SK-N-SH treated with all-trans-retinoic acid at 6 μM for 48 hours (cell line): ENCODE measurements around the gene PARVB.

ENCODE experiments used
- ATAC-seq: fragments of 200-7000 bp; cut with Tn5 transposase; 3 replicates; pipeline ENCODE4 v1.9.1; 2020; ENCODE audit warnings: mild to moderate bottlenecking, moderate library complexity
- ARNTL ChIP-seq: fragments of 450-650 bp; formaldehyde crosslinking; IDR thresholded peaks from 2 replicates; pipeline ENCODE4 v1.5.0; 2020; ENCODE audit warnings: low read depth, mild to moderate bottlenecking, moderate library complexity, borderline replicate concordance
- BACH2 ChIP-seq: fragments of 250-450 bp; sonication (Bioruptor Pico); IDR thresholded peaks from 2 replicates; pipeline ENCODE4 v1.9.0; 2021; ENCODE audit warnings: mild to moderate bottlenecking, borderline replicate concordance
- CREB5 ChIP-seq: fragments of 250-450 bp; sonication (Bioruptor Pico); IDR thresholded peaks from 2 replicates; pipeline ENCODE4 v1.5.1; 2020; ENCODE audit warnings: low read depth, mild to moderate bottlenecking, moderate library complexity
- CSDC2 ChIP-seq: fragments of 250-450 bp; sonication (Bioruptor Pico); IDR thresholded peaks from 2 replicates; pipeline ENCODE4 v1.5.0; 2020; ENCODE audit warnings: mild to moderate bottlenecking, moderate library complexity
- CSRNP3 ChIP-seq: fragments of 250-450 bp; sonication (Bioruptor Pico); IDR thresholded peaks from 2 replicates; pipeline ENCODE4 v1.5.1; 2021; ENCODE audit warnings: mild to moderate bottlenecking, moderate library complexity
- ESRRG ChIP-seq: fragments of 250-450 bp; sonication (Bioruptor Pico); IDR thresholded peaks from 2 replicates; pipeline ENCODE4 v1.6.1; 2021; ENCODE audit warnings: mild to moderate bottlenecking
- ISL1 ChIP-seq: fragments of 250-450 bp; sonication (Bioruptor Pico); IDR thresholded peaks from 2 replicates; pipeline ENCODE4 v2.1.2; 2022; ENCODE audit warnings: mild to moderate bottlenecking, moderate library complexity
- OSR1 ChIP-seq: fragments of 250-450 bp; sonication (Bioruptor Pico); IDR thresholded peaks from 2 replicates; pipeline ENCODE4 v1.8.0; 2022; ENCODE audit warnings: moderate library complexity, mild to moderate bottlenecking, inconsistent platforms
- PATZ1 ChIP-seq: fragments of 250-450 bp; sonication (Bioruptor Pico); IDR thresholded peaks from 2 replicates; pipeline ENCODE4 v1.8.0; 2020; ENCODE audit warnings: mild to moderate bottlenecking, moderate library complexity, borderline replicate concordance
- PPARA ChIP-seq: fragments of 250-450 bp; sonication (Bioruptor Pico); IDR thresholded peaks from 2 replicates; pipeline ENCODE4 v1.5.0; 2020; ENCODE audit warnings: mild to moderate bottlenecking, borderline replicate concordance
- RARB ChIP-seq: fragments of 250-450 bp; sonication (Bioruptor Pico); IDR thresholded peaks from 2 replicates; pipeline ENCODE4 v1.8.0; 2021; ENCODE audit warnings: mild to moderate bottlenecking, moderate library complexity
- SNAI2 ChIP-seq: fragments of 250-450 bp; sonication (Bioruptor Pico); IDR thresholded peaks from 2 replicates; pipeline ENCODE4 v1.5.0; 2020; ENCODE audit warnings: mild to moderate bottlenecking, moderate library complexity
- TOX ChIP-seq: fragments of 250-450 bp; sonication (Bioruptor Pico); IDR thresholded peaks from 2 replicates; pipeline ENCODE4 v1.8.0; 2021; ENCODE audit warnings: mild to moderate bottlenecking, moderate library complexity, borderline replicate concordance
- ZC3H10 ChIP-seq: fragments of 250-450 bp; sonication (Bioruptor Pico); IDR thresholded peaks from 2 replicates; pipeline ENCODE4 v1.5.1; 2021; ENCODE audit warnings: mild to moderate bottlenecking, moderate library complexity
- ZFP3 ChIP-seq: fragments of 250-450 bp; sonication (Bioruptor Pico); IDR thresholded peaks from 2 replicates; pipeline ENCODE4 v1.5.0; 2020; ENCODE audit warnings: mild to moderate bottlenecking, moderate library complexity
- ZFP30 ChIP-seq: fragments of 450-650 bp; formaldehyde crosslinking; IDR thresholded peaks from 2 replicates; pipeline ENCODE4 v1.5.0; 2022; ENCODE audit warnings: mild to moderate bottlenecking, moderate library complexity
- ZNF565 ChIP-seq: fragments of 450-650 bp; formaldehyde crosslinking; conservative IDR thresholded peaks from 2 replicates; pipeline ENCODE4 v1.5.0; 2020; ENCODE audit warnings: low read depth, mild to moderate bottlenecking, moderate library complexity
- ZNF70 ChIP-seq: fragments of 450-650 bp; formaldehyde crosslinking; IDR thresholded peaks from 2 replicates; pipeline ENCODE4 v1.5.0; 2020; ENCODE audit warnings: mild to moderate bottlenecking, moderate library complexity
- ZNF8 ChIP-seq: fragments of 450-650 bp; formaldehyde crosslinking; IDR thresholded peaks from 2 replicates; pipeline ENCODE4 v1.5.0; 2020; ENCODE audit warnings: mild to moderate bottlenecking, moderate library complexity

PARVB gene

GRCh38 chr22:44074337-44074984, 50.4 kb downstream of the PARVB start (continued):
- no peak for TF ChIP-seq CREB5
- no peak for TF ChIP-seq CSRNP3 (CRISPR knock-in tag)
- no peak for TF ChIP-seq TOX
- no peak for TF ChIP-seq PATZ1
- no peak for TF ChIP-seq SNAI2 (CRISPR knock-in tag)
- TF ChIP-seq OSR1: no peak
- TF ChIP-seq, all 23 proteins: peak for 0

DNA sequence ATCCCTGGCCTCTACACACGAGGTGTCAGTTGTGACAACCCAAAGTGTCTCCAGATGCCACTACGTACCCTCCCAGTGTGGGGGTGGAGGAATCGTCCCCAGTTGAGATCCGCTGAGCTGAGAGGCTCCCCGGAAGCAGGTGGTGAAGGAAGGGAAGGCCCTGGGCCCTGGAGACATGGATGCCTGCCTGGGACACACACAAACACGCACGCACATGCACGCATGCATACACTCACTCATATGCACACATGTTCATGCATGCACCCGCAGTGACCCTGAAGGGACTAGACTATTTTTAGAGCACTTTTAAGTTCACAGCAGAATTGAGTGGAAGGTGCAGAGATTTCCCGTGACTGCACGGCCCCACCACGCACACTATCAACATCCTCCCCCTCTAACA, 50.9 kb downstream of the PARVB start:
- no peak for ATAC-seq
- TF ChIP-seq ZNF70: no peak
- no peak for TF ChIP-seq PPARA (CRISPR knock-in tag)
- TF ChIP-seq CSRNP3 (CRISPR knock-in tag): no peak
- TF ChIP-seq ZNF565 (CRISPR knock-in tag): no peak
- no peak for TF ChIP-seq ZFP30 (CRISPR knock-in tag)
- TF ChIP-seq ISL1 (CRISPR knock-in tag): no peak
- no peak for TF ChIP-seq CSDC2
- TF ChIP-seq CREB5: no peak
- TF ChIP-seq ARNTL (CRISPR knock-in tag): no peak
- no peak for TF ChIP-seq ZC3H10 (CRISPR knock-in tag)
- TF ChIP-seq RARB: no peak
- TF ChIP-seq ZNF8: no peak
- no peak for TF ChIP-seq BACH2 (CRISPR knock-in tag)
- TF ChIP-seq ESRRG: no peak
- TF ChIP-seq ZFP3 (CRISPR knock-in tag): no peak
- no peak for TF ChIP-seq SNAI2 (CRISPR knock-in tag)

- TF ChIP-seq SNAI2 (CRISPR knock-in tag) (no peak), ZFP30 (CRISPR knock-in tag) (no peak), ZC3H10 (CRISPR knock-in tag) (no peak), OSR1 (no peak), PPARA (CRISPR knock-in tag) (no peak), ESRRG (no peak), BACH2 (CRISPR knock-in tag) (no peak), ZNF8 (no peak), ZNF565 (CRISPR knock-in tag) (no peak), CSRNP3 (CRISPR knock-in tag) (no peak)
- ATAC-seq: no peak
Observed at GRCh38 chr22:44075670-44076069, 51.6 kb downstream of the PARVB start.

- TF ChIP-seq ESRRG (no peak), ZNF8 (no peak), CSDC2 (no peak)
- no peak for ATAC-seq
Observed at GRCh38 chr22:44076825-44077224, 52.7 kb downstream of the PARVB start.
